Ammon's horn (tissue), 1 donor: Measurements from ENCODE around the gene MLIP.
"Not testable (repeated sequence)": the region's sequence is repeated elsewhere in the genome, so short reads cannot be mapped to it uniquely, and the experiment has no call there.

Source experiments
- DNase-seq: peaks from one replicate; pipeline ENCODE4 v3.0.0-alpha.2; 2016; ENCODE audit warnings: low spot score

Gene MLIP

GRCh38 chr6:54140811-54141210 lies 29.6 kb downstream of the MLIP start:
- DNase-seq = no peak

GRCh38 chr6:54142889-54143519 lies 31.8 kb downstream of the MLIP start:
- DNase-seq = no peak

- no peak for DNase-seq
Observed at GRCh38 chr6:54151861-54152260, 40.6 kb downstream of the MLIP start.

GRCh38 chr6:54156650-54157250 lies 45.5 kb downstream of the MLIP start:
- no peak for DNase-seq

GRCh38 chr6:54157405-54157804 lies 46.2 kb downstream of the MLIP start:
- no peak for DNase-seq

GRCh38 chr6:54173089-54173488 lies 61.8 kb downstream of the MLIP start:
- no peak for DNase-seq

GRCh38 chr6:54179152-54179551 lies 67.9 kb downstream of the MLIP start:
- no peak for DNase-seq

GRCh38 chr6:54183616-54184015 lies 72.4 kb downstream of the MLIP start:
- DNase-seq = no peak

GRCh38 chr6:54185885-54186284 lies 74.6 kb downstream of the MLIP start:
- no peak for DNase-seq

GRCh38 chr6:54188846-54189245 lies 77.6 kb downstream of the MLIP start:
- DNase-seq = no peak

- peak; percentile 25 for DNase-seq
Observed at GRCh38 chr6:54191461-54191860, 80.2 kb downstream of the MLIP start.

- no peak for DNase-seq
Observed at GRCh38 chr6:54192993-54193392, 81.8 kb downstream of the MLIP start.

GRCh38 chr6:54193560-54193959 lies 82.3 kb downstream of the MLIP start:
- no peak for DNase-seq

GRCh38 chr6:54194067-54194466 lies 82.8 kb downstream of the MLIP start:
- no peak for DNase-seq

GRCh38 chr6:54195637-54196036 lies 84.4 kb downstream of the MLIP start:
- DNase-seq = no peak

- no peak for DNase-seq
Observed at GRCh38 chr6:54196905-54197304, 85.7 kb downstream of the MLIP start.

- DNase-seq = no peak
Observed at GRCh38 chr6:54198134-54198533, 86.9 kb downstream of the MLIP start.

- not testable (repeated sequence) for DNase-seq
Observed at GRCh38 chr6:54203474-54204035, 92.3 kb downstream of the MLIP start.

GRCh38 chr6:54204921-54205591 lies 93.8 kb downstream of the MLIP start:
- DNase-seq = no peak

GRCh38 chr6:54206510-54206909 lies 95.3 kb downstream of the MLIP start:
- no peak for DNase-seq

GRCh38 chr6:54209983-54210382 lies 98.7 kb downstream of the MLIP start:
- DNase-seq = not testable (repeated sequence)

- DNase-seq = no peak
Observed at GRCh38 chr6:54214286-54214685, 103.0 kb downstream of the MLIP start.

GRCh38 chr6:54216336-54216735 lies 105.1 kb downstream of the MLIP start:
- no peak for DNase-seq
